WTC11 (cell line): ENCODE results near the gene GRIA4. TPM values are rescaled to one million over a fixed set of nuclear protein-coding genes. Genes with fewer than 3 reads are reported as not detected.

ENCODE experiments used
- ATAC-seq: fragments of 200-7000 bp; cut with Tn5 transposase; 2 replicates; pipeline ENCODE4 v1.10.0; 2021; ENCODE audit warnings: mild to moderate bottlenecking, moderate library complexity
- CTCF ChIA-PET: fragments of 300-600 bp; sonication (Branson Sonifier 250); formaldehyde crosslinking; loops from one replicate; lab custom pipeline; 2021; ENCODE audit warnings: antibody characterized with exemption; lab: Charles Lee
- POLR2A ChIA-PET: fragments of 350-600 bp; sonication (Branson Sonifier 250); formaldehyde crosslinking; loops from one replicate; lab custom pipeline; 2021; ENCODE audit warnings: antibody characterized with exemption; lab: Charles Lee
- DNase-seq: peaks from one replicate; pipeline ENCODE4 v3.0.0; 2021; ENCODE audit warnings: low spot score
- H3K27ac Mint-ChIP-seq: 2 replicates; pipeline ENCODE4 v1.8.0; 2021; ENCODE audit warnings: mixed read lengths
- H3K27me3 Mint-ChIP-seq: 2 replicates; pipeline ENCODE4 v1.8.0; 2021; ENCODE audit warnings: low read depth, mild to moderate bottlenecking, moderate library complexity, mixed read lengths
- H3K36me3 Mint-ChIP-seq: 2 replicates; pipeline ENCODE4 v1.8.0; 2021; ENCODE audit warnings: mixed read lengths
- H3K4me1 Mint-ChIP-seq: 2 replicates; pipeline ENCODE4 v1.8.0; 2022; ENCODE audit warnings: mixed read lengths
- H3K4me3 Mint-ChIP-seq: 2 replicates; pipeline ENCODE4 v1.8.0; 2021; ENCODE audit warnings: mild to moderate bottlenecking, moderate library complexity, mixed read lengths
- H3K9me3 Mint-ChIP-seq: 2 replicates; pipeline ENCODE4 v1.8.0; 2021; ENCODE audit warnings: mixed read lengths
- ATF1 ChIP-seq: sonication (generic); formaldehyde crosslinking; IDR thresholded peaks from 2 replicates; pipeline ENCODE4 v1.8.1; 2023; ENCODE audit warnings: mild to moderate bottlenecking, moderate library complexity, missing genetic modification reagents
- CREB1 ChIP-seq: sonication (generic); formaldehyde crosslinking; IDR thresholded peaks from 2 replicates; pipeline ENCODE4 v1.8.0; 2023; ENCODE audit warnings: mild to moderate bottlenecking, missing genetic modification reagents
- EMX1 ChIP-seq: fragments of 250-450 bp; sonication (Bioruptor Pico); IDR thresholded peaks from 2 replicates; pipeline ENCODE4 v1.8.0; 2021; ENCODE audit warnings: mild to moderate bottlenecking
- FOXK1 ChIP-seq: sonication (generic); formaldehyde crosslinking; IDR thresholded peaks from 2 replicates; pipeline ENCODE4 v1.8.0; 2022; ENCODE audit warnings: mild to moderate bottlenecking, moderate library complexity, missing genetic modification reagents
- FOXP1 ChIP-seq: sonication (generic); formaldehyde crosslinking; IDR thresholded peaks from 2 replicates; pipeline ENCODE4 v1.8.0; 2022; ENCODE audit warnings: missing genetic modification reagents, mild to moderate bottlenecking, moderate library complexity, borderline replicate concordance
- JUN ChIP-seq: sonication (generic); formaldehyde crosslinking; IDR thresholded peaks from 2 replicates; pipeline ENCODE4 v1.8.0; 2023; ENCODE audit warnings: mild to moderate bottlenecking, missing genetic modification reagents
- MXD4 ChIP-seq: fragments of 250-450 bp; sonication (Bioruptor Pico); IDR thresholded peaks from 2 replicates; pipeline ENCODE4 v1.8.0; 2021; ENCODE audit warnings: mild to moderate bottlenecking, moderate library complexity, borderline replicate concordance
- OVOL2 ChIP-seq: fragments of 250-450 bp; sonication (Bioruptor Pico); IDR thresholded peaks from 2 replicates; pipeline ENCODE4 v1.9.0; 2021; ENCODE audit warnings: mild to moderate bottlenecking, borderline replicate concordance
- SMAD3 ChIP-seq: sonication (generic); formaldehyde crosslinking; IDR thresholded peaks from 2 replicates; pipeline ENCODE4 v1.8.0; 2022; ENCODE audit warnings: missing genetic modification reagents, mild to moderate bottlenecking, borderline replicate concordance
- TCF7 ChIP-seq: sonication (generic); formaldehyde crosslinking; IDR thresholded peaks from 2 replicates; pipeline ENCODE4 v1.8.0; 2022; ENCODE audit warnings: mild to moderate bottlenecking, low read depth, missing genetic modification reagents, moderate library complexity
- TP53 ChIP-seq: sonication (generic); formaldehyde crosslinking; IDR thresholded peaks from 2 replicates; pipeline ENCODE4 v1.8.1; 2023; ENCODE audit warnings: mild to moderate bottlenecking, missing genetic modification reagents
- ZNF121 ChIP-seq: sonication (generic); formaldehyde crosslinking; IDR thresholded peaks from 2 replicates; pipeline ENCODE4 v1.8.0; 2023; ENCODE audit warnings: missing genetic modification reagents
- ZNF219 ChIP-seq: sonication (generic); formaldehyde crosslinking; IDR thresholded peaks from 2 replicates; pipeline ENCODE4 v1.8.0; 2023; ENCODE audit warnings: missing genetic modification reagents, mild to moderate bottlenecking, borderline replicate concordance
- ZNF263 ChIP-seq: sonication (generic); formaldehyde crosslinking; IDR thresholded peaks from 2 replicates; pipeline ENCODE4 v1.8.1; 2022; ENCODE audit warnings: low read depth, mild to moderate bottlenecking, moderate library complexity, missing genetic modification reagents
- total RNA-seq: library from RNA; stranded (reverse); gene quantifications from 3 replicates; pipeline ENCODE4 v1.2.3, GENCODE V29; 2021
- TF ChIP-seq, protein P1 (sequence below): fragments of 250-450 bp; sonication (Bioruptor Pico); IDR thresholded peaks from 2 replicates; pipeline ENCODE4 v1.9.0; 2021; ENCODE audit warnings: mild to moderate bottlenecking
- TF ChIP-seq, protein P2 (sequence below): sonication (generic); formaldehyde crosslinking; IDR thresholded peaks from 2 replicates; pipeline ENCODE4 v1.8.1; 2023; ENCODE audit warnings: mild to moderate bottlenecking, missing genetic modification reagents, moderate library complexity
- TF ChIP-seq, protein P3 (sequence below): sonication (generic); formaldehyde crosslinking; IDR thresholded peaks from 2 replicates; pipeline ENCODE4 v1.8.1; 2022; ENCODE audit warnings: mild to moderate bottlenecking, missing genetic modification reagents, moderate library complexity, borderline replicate concordance
- TF ChIP-seq, protein P4 (sequence below): sonication (generic); formaldehyde crosslinking; IDR thresholded peaks from 2 replicates; pipeline ENCODE4 v1.8.0; 2022; ENCODE audit warnings: mild to moderate bottlenecking, missing genetic modification reagents
- TF ChIP-seq, protein P5 (sequence below): fragments of 250-450 bp; sonication (Bioruptor Pico); IDR thresholded peaks from 2 replicates; pipeline ENCODE4 v2.1.2; 2022; ENCODE audit warnings: mild to moderate bottlenecking, moderate library complexity
- TF ChIP-seq, protein P6 (sequence below): sonication (generic); formaldehyde crosslinking; conservative IDR thresholded peaks from 2 replicates; pipeline ENCODE4 v1.8.1; 2023; ENCODE audit warnings: mild to moderate bottlenecking, low read depth, missing genetic modification reagents, moderate library complexity

Gene GRIA4
- total RNA-seq, 1 experiment from 2014 or later, result 11.4 TPM

DNA sequence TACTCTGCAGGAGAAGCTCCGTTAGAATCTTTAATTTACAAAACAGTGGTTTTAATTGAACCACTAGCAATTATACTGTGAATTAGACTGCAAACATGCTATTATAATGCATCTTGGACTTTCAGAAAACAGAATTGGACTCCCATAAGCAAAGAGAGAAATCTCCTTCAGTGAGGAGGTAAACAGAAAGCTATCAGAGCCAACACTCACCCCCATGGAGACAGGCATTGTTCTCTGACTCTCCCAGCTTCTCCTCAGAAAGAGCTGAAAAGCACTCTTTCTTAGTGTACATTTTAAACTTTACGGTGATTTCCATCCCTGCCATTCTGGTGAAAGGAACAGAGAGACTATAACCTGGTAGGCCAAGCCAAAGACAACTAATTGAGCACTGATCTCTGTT is 176.9 kb downstream of the GRIA4 start (continued):
- TF ChIP-seq MXD4, result no peak

DNA sequence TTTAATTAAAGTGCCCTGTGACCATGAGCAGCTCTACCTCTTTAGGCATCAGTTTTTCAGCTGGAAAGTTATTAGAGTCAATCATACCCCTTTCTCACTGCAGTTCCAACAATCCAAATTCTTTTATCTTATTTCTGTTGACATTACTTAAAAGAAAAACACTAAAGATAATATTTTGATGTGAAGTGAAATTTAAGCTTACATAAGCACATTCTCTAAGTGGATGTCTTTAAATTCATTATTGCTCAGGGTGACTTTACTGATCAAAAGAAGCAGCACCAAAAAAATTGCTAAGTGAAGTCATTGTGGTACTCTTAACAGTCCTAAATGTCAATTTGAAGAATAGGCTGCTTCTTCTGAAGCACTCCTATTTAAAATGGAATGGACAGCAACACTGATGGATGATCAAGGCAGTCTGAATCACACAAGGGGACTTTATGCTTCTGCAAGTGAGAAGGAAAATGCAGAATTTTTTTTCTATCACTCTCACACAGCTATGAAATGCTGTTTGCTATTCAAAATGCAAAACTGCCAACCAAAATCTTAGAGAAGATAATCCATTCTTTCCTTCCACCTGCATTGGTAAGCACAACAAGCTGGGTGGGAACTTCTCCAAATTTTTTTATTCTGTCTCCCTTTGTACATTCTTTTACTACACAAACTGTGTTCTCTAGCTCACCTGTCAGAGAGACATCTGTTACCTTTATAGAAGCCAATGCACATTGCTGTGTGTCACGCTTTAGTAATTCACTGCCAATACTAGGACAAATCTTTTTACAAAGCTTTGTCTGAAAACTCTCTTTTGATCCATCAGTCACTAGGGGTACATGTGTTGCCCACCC is 179.9 kb downstream of the GRIA4 start:
- no peak for TF ChIP-seq SMAD3 (CRISPR knock-in tag)
- no peak for TF ChIP-seq CREB1 (CRISPR knock-in tag)
- Mint-ChIP-seq H3K4me1 (peaks cover 13% of the 10 kb centered on the region), H3K27ac (no peak overlapping the region), H3K36me3 (no peaks in the 10 kb centered on the region), H3K9me3 (peaks cover 4% of the 10 kb centered on the region), H3K27me3 (no peaks in the 10 kb centered on the region), H3K4me3 (no peak overlapping the region)
- POLR2A ChIA-PET, result no interaction called here
- CTCF ChIA-PET, result no interaction called here
- no peak for DNase-seq
- no peak for ATAC-seq

DNA sequence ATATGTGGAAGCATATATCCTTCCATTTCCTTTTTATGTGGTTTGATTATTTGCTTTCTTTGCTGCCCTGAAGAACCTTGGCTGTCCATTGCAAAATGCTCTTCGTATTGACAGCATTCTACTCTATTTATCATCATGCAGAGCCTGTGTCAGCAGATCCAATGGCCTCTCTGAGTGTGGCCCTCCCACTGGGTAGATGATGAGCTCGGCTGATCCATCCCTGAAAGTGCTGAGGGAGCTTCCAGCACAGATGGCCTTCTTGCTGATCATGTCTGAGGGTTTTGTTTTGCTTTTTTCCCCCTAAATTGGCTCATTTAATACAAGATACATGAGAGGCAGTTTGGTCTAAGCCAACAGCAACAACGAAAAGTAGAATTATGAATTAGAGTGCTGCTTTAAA is 181.0 kb downstream of the GRIA4 start:
- peaks cover 13% of the 10 kb centered on the region for H3K4me1 Mint-ChIP-seq
- DNase-seq (peak; percentile 16), ATAC-seq (peak; percentile 57)
- H3K4me3 Mint-ChIP-seq, result no peak overlapping the region
- no peak overlapping the region for H3K27ac Mint-ChIP-seq
- no peaks in the 10 kb centered on the region for H3K27me3 Mint-ChIP-seq
- ChIA-PET POLR2A (no interaction called here), CTCF (no interaction called here)
- TF ChIP-seq EMX1 (CRISPR knock-in tag) (no peak), CREB1 (CRISPR knock-in tag) (no peak)
- no peaks in the 10 kb centered on the region for H3K36me3 Mint-ChIP-seq
- peaks cover 4% of the 10 kb centered on the region for H3K9me3 Mint-ChIP-seq

DNA sequence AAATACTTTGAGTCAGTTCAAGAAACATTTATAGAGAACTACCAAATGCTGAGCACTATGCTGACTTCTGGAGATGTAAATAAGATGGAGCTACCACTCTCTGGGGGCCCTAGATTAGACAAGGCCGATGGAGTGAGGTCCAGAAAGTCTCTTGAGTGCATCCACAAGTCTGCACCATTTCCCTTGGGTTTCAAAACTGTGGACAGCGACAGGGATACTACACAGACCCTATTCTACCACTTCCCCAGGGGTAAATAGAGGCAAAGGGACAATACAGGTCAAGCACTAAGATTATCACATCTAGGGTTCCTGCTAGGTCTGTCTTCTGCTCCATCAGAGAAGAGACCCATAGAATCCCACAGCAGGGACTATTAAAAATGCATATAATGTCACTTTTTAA is 183.2 kb downstream of the GRIA4 start:
- H3K36me3 Mint-ChIP-seq, result no peaks in the 10 kb centered on the region
- no peak for DNase-seq
- peaks cover 4% of the 10 kb centered on the region for H3K9me3 Mint-ChIP-seq
- H3K4me3 Mint-ChIP-seq, result no peak overlapping the region
- POLR2A ChIA-PET, result no interaction called here
- CTCF ChIA-PET, result no interaction called here
- no peaks in the 10 kb centered on the region for H3K27me3 Mint-ChIP-seq
- no peak for TF ChIP-seq TCF7
- TF ChIP-seq, protein P1, sequence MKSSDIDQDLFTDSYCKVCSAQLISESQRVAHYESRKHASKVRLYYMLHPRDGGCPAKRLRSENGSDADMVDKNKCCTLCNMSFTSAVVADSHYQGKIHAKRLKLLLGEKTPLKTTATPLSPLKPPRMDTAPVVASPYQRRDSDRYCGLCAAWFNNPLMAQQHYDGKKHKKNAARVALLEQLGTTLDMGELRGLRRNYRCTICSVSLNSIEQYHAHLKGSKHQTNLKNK (CRISPR knock-in tag), result no peak
- TF ChIP-seq FOXK1 (CRISPR knock-in tag), result no peak
- no peak for TF ChIP-seq ATF1
- TF ChIP-seq ZNF121 (CRISPR knock-in tag), result no peak
- TF ChIP-seq, protein P2, sequence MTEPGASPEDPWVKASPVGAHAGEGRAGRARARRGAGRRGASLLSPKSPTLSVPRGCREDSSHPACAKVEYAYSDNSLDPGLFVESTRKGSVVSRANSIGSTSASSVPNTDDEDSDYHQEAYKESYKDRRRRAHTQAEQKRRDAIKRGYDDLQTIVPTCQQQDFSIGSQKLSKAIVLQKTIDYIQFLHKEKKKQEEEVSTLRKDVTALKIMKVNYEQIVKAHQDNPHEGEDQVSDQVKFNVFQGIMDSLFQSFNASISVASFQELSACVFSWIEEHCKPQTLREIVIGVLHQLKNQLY (CRISPR knock-in tag), result no peak
- no peak for TF ChIP-seq JUN (CRISPR knock-in tag)
- TF ChIP-seq, protein P3, sequence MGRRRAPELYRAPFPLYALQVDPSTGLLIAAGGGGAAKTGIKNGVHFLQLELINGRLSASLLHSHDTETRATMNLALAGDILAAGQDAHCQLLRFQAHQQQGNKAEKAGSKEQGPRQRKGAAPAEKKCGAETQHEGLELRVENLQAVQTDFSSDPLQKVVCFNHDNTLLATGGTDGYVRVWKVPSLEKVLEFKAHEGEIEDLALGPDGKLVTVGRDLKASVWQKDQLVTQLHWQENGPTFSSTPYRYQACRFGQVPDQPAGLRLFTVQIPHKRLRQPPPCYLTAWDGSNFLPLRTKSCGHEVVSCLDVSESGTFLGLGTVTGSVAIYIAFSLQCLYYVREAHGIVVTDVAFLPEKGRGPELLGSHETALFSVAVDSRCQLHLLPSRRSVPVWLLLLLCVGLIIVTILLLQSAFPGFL (CRISPR knock-in tag), result no peak
- no peak for TF ChIP-seq FOXP1
- TF ChIP-seq TP53 (CRISPR knock-in tag), result no peak
- no peak overlapping the region for H3K27ac Mint-ChIP-seq
- H3K4me1 Mint-ChIP-seq, result peaks cover 5% of the 10 kb centered on the region
- ATAC-seq, result no peak

DNA sequence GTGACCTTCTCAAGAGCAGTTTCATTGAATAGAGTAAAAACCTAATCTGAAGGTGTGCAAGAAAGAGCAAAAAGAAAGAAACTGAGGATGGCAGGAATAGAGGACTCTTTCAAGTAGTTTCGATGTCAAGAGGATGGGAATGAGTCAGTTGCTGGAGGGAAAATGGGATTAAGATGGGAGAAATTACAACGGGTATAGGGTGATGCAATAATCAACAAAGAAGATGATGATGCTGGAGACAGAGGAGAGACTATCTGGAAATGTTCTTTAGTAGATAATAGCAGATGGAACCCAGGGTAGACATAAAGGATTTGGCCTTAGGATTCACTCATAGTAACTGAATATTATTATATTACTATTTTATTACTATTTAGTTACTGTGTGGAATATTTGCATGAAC is 189.4 kb downstream of the GRIA4 start:
- no peak for DNase-seq
- H3K27ac Mint-ChIP-seq, result no peak overlapping the region
- no peaks in the 10 kb centered on the region for H3K27me3 Mint-ChIP-seq
- POLR2A ChIA-PET, result no interaction called here
- H3K9me3 Mint-ChIP-seq, result no peaks in the 10 kb centered on the region
- H3K4me1 Mint-ChIP-seq, result no peaks in the 10 kb centered on the region
- CTCF ChIA-PET, result no interaction called here
- no peak overlapping the region for H3K4me3 Mint-ChIP-seq
- no peaks in the 10 kb centered on the region for H3K36me3 Mint-ChIP-seq
- no peak for ATAC-seq
- TF ChIP-seq, protein P4, sequence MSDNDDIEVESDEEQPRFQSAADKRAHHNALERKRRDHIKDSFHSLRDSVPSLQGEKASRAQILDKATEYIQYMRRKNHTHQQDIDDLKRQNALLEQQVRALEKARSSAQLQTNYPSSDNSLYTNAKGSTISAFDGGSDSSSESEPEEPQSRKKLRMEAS (CRISPR knock-in tag), result no peak
- no peak for TF ChIP-seq FOXP1
- TF ChIP-seq, protein P2 (CRISPR knock-in tag), result no peak
- TF ChIP-seq JUN (CRISPR knock-in tag), result no peak
- no peak for TF ChIP-seq OVOL2 (CRISPR knock-in tag)
- TF ChIP-seq ZNF263 (CRISPR knock-in tag), result no peak
- no peak for TF ChIP-seq ZNF219 (CRISPR knock-in tag)
- TF ChIP-seq, protein P5, sequence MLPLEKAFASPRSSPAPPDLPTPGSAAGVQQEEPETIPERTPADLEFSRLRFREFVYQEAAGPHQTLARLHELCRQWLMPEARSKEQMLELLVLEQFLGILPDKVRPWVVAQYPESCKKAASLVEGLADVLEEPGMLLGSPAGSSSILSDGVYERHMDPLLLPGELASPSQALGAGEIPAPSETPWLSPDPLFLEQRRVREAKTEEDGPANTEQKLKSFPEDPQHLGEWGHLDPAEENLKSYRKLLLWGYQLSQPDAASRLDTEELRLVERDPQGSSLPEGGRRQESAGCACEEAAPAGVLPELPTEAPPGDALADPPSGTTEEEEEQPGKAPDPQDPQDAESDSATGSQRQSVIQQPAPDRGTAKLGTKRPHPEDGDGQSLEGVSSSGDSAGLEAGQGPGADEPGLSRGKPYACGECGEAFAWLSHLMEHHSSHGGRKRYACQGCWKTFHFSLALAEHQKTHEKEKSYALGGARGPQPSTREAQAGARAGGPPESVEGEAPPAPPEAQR (CRISPR knock-in tag), result no peak
- TF ChIP-seq, protein P6, sequence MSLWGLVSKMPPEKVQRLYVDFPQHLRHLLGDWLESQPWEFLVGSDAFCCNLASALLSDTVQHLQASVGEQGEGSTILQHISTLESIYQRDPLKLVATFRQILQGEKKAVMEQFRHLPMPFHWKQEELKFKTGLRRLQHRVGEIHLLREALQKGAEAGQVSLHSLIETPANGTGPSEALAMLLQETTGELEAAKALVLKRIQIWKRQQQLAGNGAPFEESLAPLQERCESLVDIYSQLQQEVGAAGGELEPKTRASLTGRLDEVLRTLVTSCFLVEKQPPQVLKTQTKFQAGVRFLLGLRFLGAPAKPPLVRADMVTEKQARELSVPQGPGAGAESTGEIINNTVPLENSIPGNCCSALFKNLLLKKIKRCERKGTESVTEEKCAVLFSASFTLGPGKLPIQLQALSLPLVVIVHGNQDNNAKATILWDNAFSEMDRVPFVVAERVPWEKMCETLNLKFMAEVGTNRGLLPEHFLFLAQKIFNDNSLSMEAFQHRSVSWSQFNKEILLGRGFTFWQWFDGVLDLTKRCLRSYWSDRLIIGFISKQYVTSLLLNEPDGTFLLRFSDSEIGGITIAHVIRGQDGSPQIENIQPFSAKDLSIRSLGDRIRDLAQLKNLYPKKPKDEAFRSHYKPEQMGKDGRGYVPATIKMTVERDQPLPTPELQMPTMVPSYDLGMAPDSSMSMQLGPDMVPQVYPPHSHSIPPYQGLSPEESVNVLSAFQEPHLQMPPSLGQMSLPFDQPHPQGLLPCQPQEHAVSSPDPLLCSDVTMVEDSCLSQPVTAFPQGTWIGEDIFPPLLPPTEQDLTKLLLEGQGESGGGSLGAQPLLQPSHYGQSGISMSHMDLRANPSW (CRISPR knock-in tag), result no peak
